ENCODE measurements around the gene SUMO2. TPM values are rescaled to one million over a fixed set of nuclear protein-coding genes. Genes with fewer than 3 reads are reported as not detected.

SUMO2 gene
- total RNA-seq, 1 donor from 2014 or later: 449 TPM

DNA sequence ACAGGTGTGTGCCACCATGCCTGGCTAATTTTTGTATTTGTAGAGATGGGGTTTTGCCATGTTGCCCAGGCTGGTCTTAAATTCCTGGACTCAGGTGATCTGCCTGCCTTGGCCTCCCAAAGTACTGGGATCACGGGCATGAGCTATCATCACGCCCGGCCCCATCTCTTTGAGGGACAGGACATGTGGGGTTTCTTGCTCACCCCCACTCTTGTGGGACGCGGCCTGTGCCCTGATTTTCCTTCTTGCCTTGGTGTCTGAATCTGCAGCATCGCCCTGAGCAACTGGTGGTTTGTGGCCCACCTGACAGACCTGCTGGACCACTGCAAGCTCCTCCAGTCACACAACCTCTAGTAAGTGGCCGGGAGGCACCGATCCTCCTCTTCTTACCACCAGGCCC lies 48.3 kb upstream of the SUMO2 start:
- Mint-ChIP-seq H3K4me3 (ENCODE audit: unreplicated experiment) (no peak overlapping the region), H3K27me3 (ENCODE audit: low read depth, unreplicated experiment) (no peaks in the 10 kb centered on the region), H3K27ac (ENCODE audit: unreplicated experiment) (no peak overlapping the region), H3K36me3 (ENCODE audit: low read depth, unreplicated experiment) (peaks cover 20% of the 10 kb centered on the region), H3K4me1 (ENCODE audit: low read depth, unreplicated experiment) (no peaks in the 10 kb centered on the region), H3K9me3 (ENCODE audit: unreplicated experiment) (no peaks in the 10 kb centered on the region)
- H3K27me3 ChIP-seq (ENCODE audit: insufficient read depth, low read length): no peaks in the 10 kb centered on the region
- H3K4me2 ChIP-seq (ENCODE audit: low read length): no peak overlapping the region
- peaks cover 56% of the 10 kb centered on the region for H3K36me3 ChIP-seq (ENCODE audit: insufficient read depth, low read length)
- no peak overlapping the region for H3K27ac ChIP-seq (ENCODE audit: low read depth, low read length)
- no peaks in the 10 kb centered on the region for H3K9me3 ChIP-seq (ENCODE audit: insufficient read depth, low read depth, low read length)
- H3K4me3 ChIP-seq (ENCODE audit: insufficient read depth, low read depth, low read length): no peak overlapping the region
- DNase-seq (ENCODE audit: low read depth) (no peak), FAIRE-seq (no peak)
- TF ChIP-seq EZH2 (IDR thresholded peaks at IDR 0.05; ENCODE audit: insufficient read depth, low read length): no peak
- no peak for TF ChIP-seq CTCF (IDR thresholded peaks at IDR 0.05; ENCODE audit: insufficient read depth, low read depth, low read length)
- no peak overlapping the region for H2AFZ ChIP-seq (ENCODE audit: low read depth, low read length)
- H3K4me1 ChIP-seq (ENCODE audit: insufficient read depth, low read length): no peaks in the 10 kb centered on the region
- H3K79me2 ChIP-seq (ENCODE audit: insufficient read depth, low read length): peaks cover 4% of the 10 kb centered on the region
- no peak overlapping the region for H3K9ac ChIP-seq (ENCODE audit: low read length)
- peaks cover 21% of the 10 kb centered on the region for H4K20me1 ChIP-seq (ENCODE audit: insufficient read depth, low read length)

DNA sequence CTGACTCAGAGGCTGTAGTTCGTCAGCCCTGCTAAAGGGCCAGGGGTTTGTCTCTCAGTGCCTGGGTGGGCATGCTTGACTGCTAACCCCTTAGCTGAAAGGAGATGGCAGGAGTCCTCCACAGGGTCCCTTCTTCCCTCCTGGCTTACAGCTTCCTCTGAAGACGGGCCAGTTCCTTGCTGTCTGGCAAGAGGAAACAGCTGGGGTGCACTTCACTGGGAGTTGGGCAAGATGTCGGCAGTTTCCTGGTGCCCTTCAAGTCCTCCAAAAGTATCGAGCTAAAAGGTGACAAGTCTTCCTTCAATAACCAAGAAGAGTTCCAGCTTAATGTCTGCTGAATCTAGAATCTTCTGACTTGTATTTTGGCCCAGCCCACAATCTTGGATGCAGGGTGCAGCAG lies 46.1 kb upstream of the SUMO2 start:
- DNase-seq (ENCODE audit: low read depth): no peak
- Histone ChIP-seq H3K79me2 (ENCODE audit: insufficient read depth, low read length) (peaks cover 4% of the 10 kb centered on the region), H2AFZ (ENCODE audit: low read depth, low read length) (no peak overlapping the region), H3K27me3 (ENCODE audit: insufficient read depth, low read length) (no peaks in the 10 kb centered on the region), H3K9me3 (ENCODE audit: insufficient read depth, low read depth, low read length) (no peaks in the 10 kb centered on the region), H4K20me1 (ENCODE audit: insufficient read depth, low read length) (peaks cover 21% of the 10 kb centered on the region), H3K9ac (ENCODE audit: low read length) (no peak overlapping the region), H3K4me2 (ENCODE audit: low read length) (no peak overlapping the region), H3K4me3 (ENCODE audit: insufficient read depth, low read depth, low read length) (no peak overlapping the region), H3K4me1 (ENCODE audit: insufficient read depth, low read length) (no peaks in the 10 kb centered on the region), H3K27ac (ENCODE audit: low read depth, low read length) (no peak overlapping the region), H3K36me3 (ENCODE audit: insufficient read depth, low read length) (peaks cover 57% of the 10 kb centered on the region)
- no peak overlapping the region for H3K4me3 Mint-ChIP-seq (ENCODE audit: unreplicated experiment)
- H3K27me3 Mint-ChIP-seq (ENCODE audit: low read depth, unreplicated experiment): no peaks in the 10 kb centered on the region
- H3K4me1 Mint-ChIP-seq (ENCODE audit: low read depth, unreplicated experiment): no peaks in the 10 kb centered on the region
- H3K27ac Mint-ChIP-seq (ENCODE audit: unreplicated experiment): no peak overlapping the region
- no peak for FAIRE-seq
- TF ChIP-seq EZH2 (IDR thresholded peaks at IDR 0.05; ENCODE audit: insufficient read depth, low read length) (no peak), CTCF (IDR thresholded peaks at IDR 0.05; ENCODE audit: insufficient read depth, low read depth, low read length) (no peak)
- H3K36me3 Mint-ChIP-seq (ENCODE audit: low read depth, unreplicated experiment): peaks cover 19% of the 10 kb centered on the region
- no peaks in the 10 kb centered on the region for H3K9me3 Mint-ChIP-seq (ENCODE audit: unreplicated experiment)

DNA sequence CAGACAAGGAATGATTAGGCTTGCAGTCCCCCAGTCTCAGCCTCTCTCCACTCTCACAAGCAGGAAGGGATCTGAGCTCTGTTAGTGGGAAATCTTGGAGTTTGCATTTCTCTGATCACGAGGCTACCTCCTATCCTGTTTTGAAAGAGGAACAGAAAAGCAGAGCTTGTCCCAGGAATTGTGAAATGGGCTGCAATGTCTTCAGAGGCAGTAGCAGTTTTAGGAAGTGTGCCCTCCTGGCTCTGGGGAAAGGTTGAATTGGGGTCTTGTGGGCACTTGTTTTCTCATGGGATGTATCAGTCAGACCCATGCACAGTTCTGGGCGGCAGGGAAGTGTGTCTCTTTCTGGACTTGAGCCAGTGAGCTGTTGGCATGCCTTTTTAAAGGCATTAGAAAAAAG lies 45.5 kb upstream of the SUMO2 start:
- no peak for FAIRE-seq
- Mint-ChIP-seq H3K27me3 (ENCODE audit: low read depth, unreplicated experiment) (no peaks in the 10 kb centered on the region), H3K27ac (ENCODE audit: unreplicated experiment) (no peak overlapping the region), H3K4me1 (ENCODE audit: low read depth, unreplicated experiment) (no peaks in the 10 kb centered on the region), H3K36me3 (ENCODE audit: low read depth, unreplicated experiment) (peaks cover 19% of the 10 kb centered on the region), H3K9me3 (ENCODE audit: unreplicated experiment) (no peaks in the 10 kb centered on the region), H3K4me3 (ENCODE audit: unreplicated experiment) (no peak overlapping the region)
- no peak for TF ChIP-seq CTCF (IDR thresholded peaks at IDR 0.05; ENCODE audit: insufficient read depth, low read depth, low read length)
- TF ChIP-seq EZH2 (IDR thresholded peaks at IDR 0.05; ENCODE audit: insufficient read depth, low read length): no peak
- Histone ChIP-seq H3K79me2 (ENCODE audit: insufficient read depth, low read length) (peaks cover 4% of the 10 kb centered on the region), H3K9me3 (ENCODE audit: insufficient read depth, low read depth, low read length) (no peaks in the 10 kb centered on the region), H3K36me3 (ENCODE audit: insufficient read depth, low read length) (peaks cover 57% of the 10 kb centered on the region), H4K20me1 (ENCODE audit: insufficient read depth, low read length) (peaks cover 21% of the 10 kb centered on the region), H2AFZ (ENCODE audit: low read depth, low read length) (no peak overlapping the region), H3K27me3 (ENCODE audit: insufficient read depth, low read length) (no peaks in the 10 kb centered on the region), H3K27ac (ENCODE audit: low read depth, low read length) (no peak overlapping the region), H3K4me2 (ENCODE audit: low read length) (no peak overlapping the region), H3K9ac (ENCODE audit: low read length) (no peak overlapping the region), H3K4me3 (ENCODE audit: insufficient read depth, low read depth, low read length) (no peak overlapping the region), H3K4me1 (ENCODE audit: insufficient read depth, low read length) (no peaks in the 10 kb centered on the region)
- DNase-seq (ENCODE audit: low read depth): no peak
